Hematopoietic multipotent progenitor cell treated with erythropoietin and hydrocortisone succinate and interleukin-3 and kit ligand, for 15 days (in vitro differentiated cells): ENCODE results near the gene EEFSEC.

ENCODE experiments used
- DNase-seq: peaks from one replicate; pipeline ENCODE4 v3.0.0-alpha.2; 2015; ENCODE audit warnings: low spot score

Gene EEFSEC

DNA sequence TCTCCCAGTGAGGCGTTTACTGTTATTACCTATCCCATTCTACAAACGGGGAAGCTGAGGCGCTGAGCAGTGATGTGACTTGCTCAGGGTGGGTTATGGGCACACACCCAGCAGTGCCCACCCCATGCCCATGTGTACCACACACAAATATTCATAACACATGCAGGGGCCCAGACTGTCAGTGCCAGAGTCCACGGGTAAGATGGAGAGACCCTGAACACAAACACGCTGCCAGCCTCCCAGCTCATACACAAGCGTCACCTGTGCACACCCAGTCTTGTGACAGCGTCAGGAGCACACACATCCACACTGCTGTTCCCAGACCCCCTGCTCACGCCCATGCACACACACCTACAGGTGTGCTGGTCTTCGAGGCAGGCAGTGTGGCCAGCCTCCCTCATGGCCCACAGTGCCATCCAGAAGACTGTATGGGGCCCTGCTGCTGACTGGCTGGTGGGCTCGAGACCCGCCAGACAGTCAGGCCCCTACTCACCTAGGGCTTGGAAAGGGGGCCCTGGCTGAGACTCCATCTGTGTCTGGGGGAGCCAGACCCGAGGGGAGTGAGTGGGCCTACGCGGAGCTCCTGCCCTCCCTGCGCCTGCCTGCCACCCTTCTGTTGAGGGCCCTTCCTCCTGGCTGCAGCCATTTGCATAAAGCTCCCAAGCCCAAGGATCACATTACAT lies 274.0 kb downstream of the EEFSEC start:
- DNase-seq = no peak

DNA sequence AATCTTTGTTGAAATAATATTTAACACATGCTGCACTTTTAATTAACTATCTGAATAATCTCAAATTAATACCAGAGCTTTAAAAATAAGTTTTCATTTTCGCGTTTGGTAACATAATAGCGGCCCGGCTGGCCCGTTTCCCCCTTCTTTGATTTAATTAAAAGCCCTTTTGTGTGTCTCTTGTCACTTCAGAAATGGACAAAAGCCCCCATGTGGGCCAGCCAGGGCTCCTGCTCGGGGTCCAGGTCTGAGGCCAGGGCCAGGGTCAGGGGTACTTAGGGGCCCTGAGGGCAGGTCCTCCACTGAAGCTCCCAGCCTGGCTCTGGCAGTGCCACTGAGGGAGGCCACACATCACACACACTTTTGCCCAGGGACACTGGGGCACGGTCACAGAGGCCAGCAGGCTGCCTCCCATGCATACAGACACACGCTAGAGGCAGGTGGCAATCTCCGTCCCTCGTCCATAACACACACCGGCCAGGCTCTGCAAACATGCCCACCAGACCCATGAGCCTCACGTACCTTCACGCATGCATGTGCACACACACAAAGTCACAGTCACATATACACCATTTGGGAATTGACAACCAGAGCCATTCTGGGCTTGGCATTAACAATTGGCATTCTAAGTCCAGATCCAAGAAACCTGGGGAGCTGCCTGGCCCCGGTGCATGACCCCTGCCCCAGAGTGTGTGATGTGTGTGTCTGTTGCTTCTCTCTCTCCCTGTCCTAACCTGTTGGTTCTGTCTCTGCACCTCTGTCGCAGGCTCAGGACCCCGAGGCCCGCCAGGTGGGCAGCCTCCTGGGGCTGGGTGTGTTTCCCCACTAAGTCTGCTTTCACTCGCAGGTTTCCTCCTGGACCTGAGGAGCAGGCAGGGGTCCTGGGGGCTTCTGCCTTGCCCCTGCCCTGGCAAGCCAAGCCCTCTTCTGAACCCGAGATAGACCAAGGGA lies 274.9 kb downstream of the EEFSEC start:
- DNase-seq = no peak

DNA sequence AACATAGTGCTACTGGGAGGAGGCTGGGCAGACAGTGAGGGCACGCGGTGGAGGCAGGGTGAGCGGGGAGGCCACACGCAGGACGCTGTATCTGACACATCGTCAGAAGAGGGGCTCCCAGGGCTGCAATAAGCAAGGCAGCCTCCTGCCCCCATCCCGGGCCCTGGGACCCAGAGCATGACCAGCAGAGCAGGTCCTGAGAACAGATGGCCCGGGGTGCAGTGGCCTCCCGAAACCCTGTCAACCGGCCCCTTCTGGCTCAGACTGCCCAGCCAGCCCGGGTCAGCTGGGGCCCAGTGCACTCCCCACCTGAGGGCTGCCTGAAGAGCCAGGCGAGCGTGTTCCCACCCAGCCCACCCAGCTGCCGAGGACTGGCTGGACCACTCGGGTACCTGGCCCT lies 276.0 kb downstream of the EEFSEC start:
- DNase-seq = no peak

DNA sequence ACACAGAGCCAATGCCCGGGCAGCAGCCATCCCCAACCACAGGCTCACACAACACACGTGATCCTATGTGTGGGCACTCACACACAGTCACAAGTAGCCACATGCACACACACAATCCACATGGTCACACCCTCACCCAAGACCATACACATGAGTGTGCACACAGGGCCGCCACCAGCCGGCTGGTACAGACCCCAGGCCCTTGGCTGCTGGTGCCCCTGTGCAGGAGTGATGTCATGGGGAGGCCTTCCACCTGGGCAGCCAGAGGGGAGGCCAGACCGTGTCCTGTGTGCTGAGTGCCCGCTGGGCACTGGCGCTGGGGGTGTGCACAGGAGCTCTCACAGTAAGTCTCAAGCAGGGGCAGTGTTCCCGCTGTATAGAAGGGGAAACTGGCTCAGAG lies 276.5 kb downstream of the EEFSEC start:
- no peak for DNase-seq

DNA sequence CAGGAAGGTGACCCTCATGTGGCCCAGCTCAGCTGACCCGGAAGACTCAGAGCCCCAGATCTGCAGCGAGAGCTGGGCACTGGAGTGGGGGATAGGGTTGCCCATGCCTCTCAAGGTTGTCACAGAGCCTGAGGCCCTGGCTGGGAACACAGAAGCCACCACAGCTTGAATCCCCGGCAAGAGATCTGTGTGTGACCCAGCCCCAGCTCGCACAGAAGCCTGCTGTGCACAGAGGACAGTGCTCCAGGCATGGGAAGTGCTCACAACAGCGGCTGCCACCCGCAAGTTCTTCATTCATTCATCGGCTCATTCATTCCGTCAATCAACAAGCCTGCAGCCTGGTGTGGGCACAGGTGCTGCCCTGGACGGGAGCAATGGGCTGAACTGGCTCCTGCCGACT lies 277.0 kb downstream of the EEFSEC start:
- DNase-seq = no peak

DNA sequence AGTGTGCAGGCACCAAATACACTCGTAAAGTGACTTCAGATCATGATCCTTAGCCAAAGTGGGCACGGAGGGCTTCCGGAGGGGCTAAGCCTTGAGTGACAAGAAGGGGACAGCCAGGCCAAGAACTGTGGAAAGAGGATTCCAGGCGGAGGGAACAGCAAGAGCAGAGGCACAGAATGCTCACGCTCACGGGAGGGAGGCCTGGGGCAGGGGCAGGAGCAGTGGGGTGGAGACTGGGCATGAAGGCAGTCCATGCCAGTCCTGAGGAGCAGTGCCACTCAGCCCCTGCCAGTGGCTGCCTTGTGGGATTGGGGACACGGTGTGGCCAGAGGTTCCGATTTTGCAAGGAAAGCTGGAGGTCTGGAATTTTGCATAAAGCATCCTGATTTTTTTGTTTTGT lies 277.4 kb downstream of the EEFSEC start:
- no peak for DNase-seq

DNA sequence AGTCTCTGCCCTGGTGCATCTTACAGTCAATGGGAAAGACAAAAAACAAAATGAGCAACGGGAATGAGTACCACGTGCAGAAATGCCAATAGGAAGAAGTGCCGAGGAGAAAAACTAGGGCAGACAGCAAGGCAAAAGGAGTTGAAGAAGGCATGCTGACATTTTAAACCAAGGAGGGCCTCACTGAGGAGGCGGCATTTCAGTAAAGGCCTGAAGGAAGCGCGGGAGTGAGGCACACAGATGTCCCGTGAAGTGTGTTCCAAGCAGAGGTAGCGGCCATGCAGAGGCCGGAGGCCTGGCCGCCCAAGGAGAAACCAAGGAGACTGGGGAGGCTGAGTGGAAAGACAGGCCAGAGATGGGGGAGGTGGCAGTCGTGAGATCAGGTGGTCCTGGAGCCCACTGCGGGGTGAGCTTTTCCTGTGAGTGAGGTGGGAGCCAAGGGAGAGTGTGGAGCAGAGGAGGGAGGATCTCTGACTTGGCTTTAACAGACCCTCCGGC lies 278.6 kb downstream of the EEFSEC start:
- DNase-seq = no peak

DNA sequence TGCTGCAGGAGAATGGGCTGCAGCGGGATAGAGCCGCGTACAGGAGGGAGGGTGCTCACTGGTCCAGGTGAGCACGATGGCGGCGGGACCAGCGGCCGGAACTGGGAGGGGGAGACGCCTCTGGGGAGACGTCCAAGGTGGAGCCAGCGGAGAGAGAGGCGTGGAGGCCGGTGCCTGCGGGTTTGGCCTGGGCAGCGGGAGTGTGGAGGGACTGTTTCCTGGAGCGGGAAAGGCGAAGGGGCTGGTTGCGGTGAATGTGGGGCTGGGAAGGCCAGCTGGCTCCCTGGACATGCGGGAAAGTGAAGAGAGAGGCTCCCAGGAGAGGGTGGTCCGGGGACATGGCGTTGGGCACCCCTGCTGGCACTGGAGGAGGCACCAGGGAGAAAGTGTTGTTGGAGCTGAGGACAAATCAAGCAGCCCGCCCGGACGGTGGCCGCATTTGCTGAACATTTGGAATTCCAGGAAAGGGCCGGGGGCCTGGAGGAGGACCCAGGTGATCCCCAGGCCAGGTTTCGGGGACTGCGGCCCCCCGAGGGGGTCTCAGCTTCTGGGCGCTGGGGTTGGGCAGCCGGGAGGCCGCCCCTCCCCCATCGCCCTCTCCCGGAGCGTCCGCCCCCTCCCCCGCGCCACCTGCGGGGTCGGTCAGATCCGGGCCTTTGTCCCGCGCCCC lies 279.2 kb downstream of the EEFSEC start:
- no peak for DNase-seq

DNA sequence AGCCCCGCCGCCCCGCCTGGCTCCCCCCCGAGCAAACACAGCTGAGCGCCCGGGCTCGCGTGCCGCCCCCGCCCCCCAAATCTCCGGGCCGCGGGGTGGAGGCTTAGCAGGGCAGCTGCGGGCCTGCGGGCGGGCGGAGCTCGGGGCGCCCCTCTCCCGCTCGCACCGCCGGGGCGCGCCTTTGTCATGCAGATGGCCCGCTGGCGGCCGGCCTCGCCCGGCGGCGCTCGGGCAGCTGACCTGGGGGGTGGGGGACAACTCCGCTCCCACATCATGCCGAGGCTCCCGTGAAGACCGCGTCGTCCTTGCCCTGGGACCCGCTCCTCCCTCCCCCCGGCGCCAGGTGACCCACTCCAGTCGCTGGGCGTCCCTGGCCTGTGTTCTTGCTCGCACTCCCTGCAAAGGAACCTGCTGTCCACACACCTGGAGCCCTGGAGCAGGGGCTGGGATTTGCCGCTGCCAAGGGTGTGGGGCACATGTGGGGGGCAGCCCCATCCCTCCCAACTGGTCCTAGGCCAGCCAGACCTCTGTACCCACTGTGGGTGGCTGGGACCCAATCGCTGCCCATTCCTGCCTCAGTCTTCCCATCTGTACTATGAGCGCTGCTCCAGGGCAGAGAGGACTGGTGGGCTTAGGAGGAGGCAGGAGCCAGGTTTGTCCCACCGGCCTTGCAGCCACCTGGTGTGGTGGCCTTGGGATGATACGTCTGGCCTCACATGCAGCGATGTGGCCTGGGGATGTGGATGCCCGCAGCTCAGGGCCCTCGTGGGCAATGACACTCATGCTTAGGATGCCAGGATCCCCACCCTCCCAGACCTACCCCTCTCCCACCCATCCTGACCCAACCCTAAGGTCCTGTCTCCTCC lies 279.9 kb downstream of the EEFSEC start:
- no peak for DNase-seq

DNA sequence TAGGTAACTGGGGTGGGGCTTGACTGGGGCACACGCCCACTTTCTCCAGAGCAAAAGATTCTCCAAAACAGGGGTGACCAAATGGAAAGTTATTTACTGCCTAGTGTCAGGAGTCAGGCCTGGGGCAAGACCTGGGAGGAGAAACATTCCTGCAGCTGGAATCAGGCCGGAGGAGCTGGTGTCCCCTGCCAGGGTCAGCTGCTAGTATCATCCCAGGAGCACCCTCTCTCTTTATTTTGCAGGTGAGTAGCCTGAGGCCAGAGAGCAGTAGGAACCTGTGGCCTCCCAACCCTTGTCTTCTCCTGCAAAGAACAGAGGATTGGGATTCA lies 280.5 kb downstream of the EEFSEC start:
- no peak for DNase-seq

DNA sequence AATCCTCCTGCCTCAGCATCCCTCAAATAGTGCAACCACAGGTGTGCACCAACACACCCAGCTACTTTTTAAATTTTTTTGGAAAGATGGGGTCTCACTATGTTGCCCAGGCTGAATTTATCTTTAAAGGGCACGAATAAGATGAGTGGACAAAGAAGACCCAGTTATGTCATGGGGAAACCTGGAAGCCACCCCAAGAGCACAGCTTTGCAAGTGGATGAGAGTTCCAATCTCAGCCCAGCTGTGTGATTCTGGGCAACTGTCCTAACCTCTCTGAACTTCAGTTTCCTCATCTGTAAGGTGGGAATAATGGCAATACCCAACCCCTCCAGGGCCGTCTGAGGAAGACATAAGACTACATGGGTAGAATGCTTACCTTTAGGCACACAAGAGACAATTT lies 281.2 kb downstream of the EEFSEC start:
- DNase-seq = no peak

DNA sequence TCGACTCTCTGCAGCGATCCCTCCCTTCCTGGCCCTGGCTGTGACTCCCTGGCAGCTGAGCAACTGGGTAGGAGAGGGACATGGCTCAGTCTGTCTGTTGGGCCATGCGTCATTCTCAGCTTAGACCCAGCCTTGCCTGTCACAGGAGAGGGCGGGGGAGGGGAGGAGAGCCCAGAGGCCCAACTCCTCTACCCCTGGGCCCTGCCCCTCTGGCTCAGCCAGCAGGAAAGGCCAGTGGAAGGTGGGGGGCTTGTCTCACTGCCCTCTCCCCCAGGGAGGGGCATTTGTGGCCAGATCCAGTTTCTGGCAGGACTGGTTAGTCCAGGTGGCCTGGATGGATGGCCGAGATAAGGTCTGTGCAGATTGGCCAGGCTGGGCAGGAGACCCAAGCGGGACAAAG lies 281.8 kb downstream of the EEFSEC start:
- no peak for DNase-seq

DNA sequence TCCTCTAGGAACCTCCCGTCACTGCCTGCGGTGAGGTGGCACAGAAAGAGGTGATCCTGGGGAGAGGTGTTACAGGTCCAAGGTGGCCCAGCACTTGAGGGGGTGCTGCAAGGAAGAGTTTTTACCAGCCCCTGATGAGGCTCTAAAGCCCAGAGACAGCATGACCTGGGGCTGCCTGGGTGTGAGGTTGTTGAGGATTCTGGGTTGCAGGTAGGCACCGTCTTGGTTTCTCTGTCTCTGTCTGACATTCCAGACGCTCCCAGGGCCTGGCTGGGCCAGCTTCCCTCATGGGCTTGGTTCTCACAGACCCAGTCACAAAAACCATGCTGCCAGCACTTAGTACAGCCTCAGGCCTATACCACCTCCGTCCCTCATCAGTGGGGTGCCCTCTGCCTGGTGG lies 282.3 kb downstream of the EEFSEC start:
- no peak for DNase-seq

DNA sequence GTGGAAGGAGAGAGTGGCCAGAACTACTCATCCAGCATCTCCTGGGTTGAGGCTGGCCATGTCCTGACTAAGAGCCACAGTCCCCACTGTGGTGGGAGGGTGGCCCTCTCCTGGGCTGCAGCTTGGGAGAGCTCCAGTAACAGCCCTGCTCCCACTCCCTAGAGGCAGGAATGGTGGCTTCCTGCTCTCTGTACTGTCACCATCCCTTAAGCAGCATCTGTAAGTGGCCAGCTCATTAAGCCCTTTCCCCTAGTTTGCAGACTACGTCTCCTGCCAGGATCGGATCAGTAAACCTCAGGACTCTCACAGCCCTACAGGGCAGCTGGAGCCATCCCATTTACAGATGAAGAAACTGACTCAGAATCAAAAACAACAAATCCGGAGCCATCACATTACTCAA lies 282.9 kb downstream of the EEFSEC start:
- no peak for DNase-seq

DNA sequence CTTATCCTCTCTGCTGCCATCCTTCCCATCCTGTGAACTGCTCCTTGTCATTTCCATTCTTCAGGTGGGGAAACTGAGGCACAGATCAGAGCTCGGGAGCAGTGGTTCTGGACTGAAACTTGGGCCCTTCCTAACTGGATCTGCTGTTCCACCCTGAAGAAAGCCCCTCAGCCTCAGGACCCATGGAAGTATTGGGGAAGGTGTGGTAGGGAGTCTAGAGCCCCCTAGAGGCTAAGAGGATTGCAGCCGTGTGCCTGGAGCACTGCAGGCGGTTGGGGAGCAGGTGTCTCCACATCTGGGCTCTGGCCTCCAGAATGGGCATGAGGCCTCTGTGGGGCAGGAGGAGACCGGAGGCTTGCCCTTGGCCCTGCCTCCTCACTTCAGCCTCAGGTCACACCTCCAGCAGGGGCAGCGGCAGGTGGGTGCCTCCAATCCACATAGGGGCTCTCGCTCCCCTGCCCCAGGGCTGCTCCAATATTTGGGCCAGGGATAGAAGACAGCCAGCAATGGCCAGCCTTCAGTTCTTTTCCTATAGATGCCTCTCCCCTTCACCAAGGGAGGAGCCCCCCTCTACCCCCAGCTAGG lies 285.3 kb downstream of the EEFSEC start:
- peak; percentile 25 for DNase-seq

DNA sequence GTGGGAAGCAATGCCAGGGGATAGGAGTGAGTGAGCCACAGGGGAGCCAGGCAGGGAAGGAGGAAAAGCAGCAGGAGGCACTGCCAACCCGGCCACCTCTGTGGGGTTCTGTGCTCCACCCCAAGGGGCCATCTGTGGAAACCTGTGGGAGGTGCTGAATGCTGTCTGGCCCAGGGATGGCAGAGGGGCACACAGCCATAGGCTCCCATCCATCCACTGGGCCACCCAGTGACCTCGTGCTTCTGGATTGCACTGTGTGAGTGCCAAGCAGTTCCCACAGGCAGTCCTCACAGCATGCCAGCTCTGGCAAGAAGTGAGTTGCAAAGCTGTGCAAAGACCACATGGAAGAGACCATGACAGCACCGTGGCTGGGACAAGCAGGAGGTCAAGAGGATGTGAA lies 285.9 kb downstream of the EEFSEC start:
- no peak for DNase-seq

DNA sequence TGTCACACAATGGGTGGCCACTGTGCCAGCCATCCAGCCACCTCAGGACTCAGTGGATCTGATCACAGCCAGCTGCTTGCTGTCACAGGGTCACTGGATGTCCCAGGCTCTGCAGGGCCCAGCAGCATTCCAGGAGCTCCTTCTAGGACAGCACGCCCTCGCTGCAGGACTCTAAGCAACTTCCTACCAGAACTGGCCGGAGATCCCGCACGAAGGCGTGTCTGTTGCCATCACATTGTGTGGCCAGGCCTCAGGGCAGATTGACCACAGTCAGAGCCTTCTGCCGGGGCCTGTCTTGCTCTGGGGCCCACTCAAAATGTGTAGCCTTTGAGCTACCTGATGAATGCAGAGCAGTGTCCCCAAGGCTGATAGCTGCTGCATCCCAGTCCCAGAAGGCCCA lies 288.8 kb downstream of the EEFSEC start:
- no peak for DNase-seq

DNA sequence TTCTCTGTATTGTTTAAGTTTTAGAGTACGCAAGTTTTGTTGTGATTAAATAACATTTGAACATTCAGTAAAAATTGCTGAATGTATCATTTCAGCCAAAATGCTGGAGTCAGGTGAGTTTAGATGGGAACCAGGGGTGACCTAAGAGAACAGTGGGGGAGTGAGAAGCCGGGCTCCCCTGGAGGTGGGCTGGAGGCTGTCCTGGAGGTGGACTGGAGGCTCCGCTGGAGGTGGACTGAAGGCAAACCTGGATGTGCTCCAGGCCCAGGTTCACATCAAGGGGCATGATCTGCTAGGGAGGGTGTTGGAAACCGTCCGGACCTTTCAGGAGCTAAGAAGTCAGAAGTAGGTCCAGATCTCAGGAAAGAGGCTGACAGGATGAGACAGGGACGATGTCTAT lies 289.7 kb downstream of the EEFSEC start:
- no peak for DNase-seq

DNA sequence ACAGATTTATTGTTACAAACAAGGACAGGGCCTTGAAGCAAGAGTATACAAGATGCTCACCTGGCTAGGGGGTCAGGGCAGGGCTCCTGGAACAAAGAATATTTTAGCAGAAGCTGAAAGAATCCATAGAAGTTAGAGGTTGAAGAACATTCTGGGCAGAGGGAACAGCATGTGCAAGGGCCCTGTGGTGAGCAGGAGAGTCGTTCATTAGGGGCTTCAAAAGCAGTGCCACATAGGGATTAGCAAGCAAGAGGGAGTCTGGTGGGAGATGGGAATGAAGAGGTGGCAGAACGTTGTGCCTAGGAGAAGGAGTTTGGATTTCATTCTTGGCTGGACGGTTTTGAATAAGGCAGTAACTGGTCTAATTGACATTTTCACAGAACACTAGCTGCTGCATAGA lies 290.5 kb downstream of the EEFSEC start:
- no peak for DNase-seq

DNA sequence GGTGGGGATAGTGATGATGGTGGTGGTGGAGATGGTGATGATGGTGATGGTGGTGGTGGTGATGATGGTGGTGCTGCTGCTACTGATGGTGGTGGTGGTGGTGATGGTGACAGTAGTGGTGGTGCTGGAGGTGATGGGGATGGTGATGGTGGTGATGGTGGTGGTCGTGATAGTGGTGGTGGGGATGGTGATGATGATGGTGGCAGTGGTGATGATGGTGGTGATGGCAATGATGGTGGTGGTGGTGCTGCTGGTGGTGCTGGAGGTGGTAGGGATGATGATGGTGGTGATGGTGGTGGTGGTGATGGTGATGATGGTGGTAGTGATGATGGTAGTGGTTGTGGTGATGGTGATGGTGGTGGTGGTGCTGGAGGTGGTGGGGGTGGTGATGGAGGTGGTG lies 292.1 kb downstream of the EEFSEC start:
- DNase-seq = no peak

DNA sequence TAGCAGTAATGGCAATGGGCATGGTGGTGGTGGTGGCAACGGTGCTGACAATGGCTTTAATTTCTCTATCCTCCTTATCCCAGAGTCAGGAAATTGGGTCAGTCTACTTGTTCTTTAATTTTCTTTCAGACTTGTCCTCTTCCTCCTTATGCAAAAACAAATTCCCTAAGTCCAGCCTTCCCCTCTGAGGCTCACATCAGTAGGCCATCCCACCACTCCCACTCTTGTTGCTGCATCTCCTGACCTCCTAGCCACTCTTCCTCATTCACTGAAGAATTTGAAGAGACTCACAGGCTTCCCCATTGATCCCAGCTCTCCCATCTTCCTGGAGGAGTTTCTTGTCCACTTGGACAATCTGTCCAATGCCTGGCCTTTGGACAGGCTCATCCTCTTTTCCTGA lies 293.5 kb downstream of the EEFSEC start:
- DNase-seq = no peak

DNA sequence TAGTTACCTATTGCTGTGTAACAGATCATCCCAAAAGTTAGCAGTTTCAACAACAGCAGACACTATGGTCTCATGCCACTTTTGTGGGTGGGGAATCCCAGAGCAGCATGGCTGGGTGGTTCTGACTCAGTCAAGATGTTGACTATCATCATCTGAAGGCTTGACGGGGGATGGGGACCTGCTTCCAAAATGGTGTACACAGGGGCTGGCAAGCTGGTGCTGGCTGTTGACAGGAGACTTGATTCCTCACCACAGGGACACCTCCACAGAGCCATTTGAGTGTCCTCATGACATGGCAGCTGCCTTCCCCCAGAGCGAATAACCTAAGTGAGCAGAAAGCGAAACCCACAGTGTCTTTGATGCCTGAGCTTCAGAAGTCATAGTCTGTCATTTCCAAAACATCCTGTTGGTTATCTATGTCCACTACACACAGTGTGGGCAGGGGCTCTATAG lies 294.3 kb downstream of the EEFSEC start:
- no peak for DNase-seq
